Brain microvascular endothelial cell (primary cell): Measurements from ENCODE around the gene PADI1.

ENCODE experiments used
- DNase-seq: peaks from one replicate; pipeline ENCODE4 v3.0.0-alpha.2; 2020
- H3K27ac ChIP-seq: fragments of 250-450 bp; sonication (Bioruptor Pico); 2 replicates; pipeline ENCODE4 v1.5.1; 2020; ENCODE audit warnings: mild to moderate bottlenecking, moderate library complexity
- H3K27me3 ChIP-seq: fragments of 250-450 bp; sonication (Bioruptor Pico); replicated peaks from 2 replicates; pipeline ENCODE4 v1.5.1; 2020; ENCODE audit warnings: mild to moderate bottlenecking
- H3K36me3 ChIP-seq: fragments of 250-450 bp; sonication (Bioruptor Pico); replicated peaks from 2 replicates; pipeline ENCODE4 v1.5.1; 2020; ENCODE audit warnings: mild to moderate bottlenecking
- H3K4me3 ChIP-seq: 2 replicates; pipeline ENCODE4 v1.5.1; 2011; ENCODE audit warnings: low read depth, mild to moderate bottlenecking, control low read depth, low read length, moderate library complexity
- CTCF ChIP-seq: IDR thresholded peaks from 2 replicates; pipeline ENCODE4 v1.5.1; 2011; ENCODE audit warnings: low read depth, mild to moderate bottlenecking, moderate library complexity, low read length, control low read depth, inconsistent platforms; ENCODE audit errors: missing control alignments
- in situ Hi-C: cut with HindIII; loops from 2 replicates; pipeline ENCODE4 v1.10.0; 2017; ENCODE audit warnings: low sequenced_read_pairs, low pct_ligation_motif_present

Gene PADI1

GRCh38 chr1:17273096-17273495, 68.2 kb downstream of the PADI1 start:
- in situ Hi-C loops = no loop called here
- no peak overlapping the region for H3K4me3 ChIP-seq
- no peak for TF ChIP-seq CTCF
- no peak for DNase-seq
- H3K27me3 ChIP-seq = no peaks in the 10 kb centered on the region
- H3K27ac ChIP-seq = no peak overlapping the region
- no peaks in the 10 kb centered on the region for H3K36me3 ChIP-seq

GRCh38 chr1:17274186-17275170, 69.5 kb downstream of the PADI1 start:
- no peaks in the 10 kb centered on the region for H3K27me3 ChIP-seq
- no peak overlapping the region for H3K4me3 ChIP-seq
- DNase-seq = peak; percentile 34
- peak; percentile 92 for TF ChIP-seq CTCF
- no peaks in the 10 kb centered on the region for H3K36me3 ChIP-seq
- no peak overlapping the region for H3K27ac ChIP-seq
- in situ Hi-C loops = no loop called here

DNA sequence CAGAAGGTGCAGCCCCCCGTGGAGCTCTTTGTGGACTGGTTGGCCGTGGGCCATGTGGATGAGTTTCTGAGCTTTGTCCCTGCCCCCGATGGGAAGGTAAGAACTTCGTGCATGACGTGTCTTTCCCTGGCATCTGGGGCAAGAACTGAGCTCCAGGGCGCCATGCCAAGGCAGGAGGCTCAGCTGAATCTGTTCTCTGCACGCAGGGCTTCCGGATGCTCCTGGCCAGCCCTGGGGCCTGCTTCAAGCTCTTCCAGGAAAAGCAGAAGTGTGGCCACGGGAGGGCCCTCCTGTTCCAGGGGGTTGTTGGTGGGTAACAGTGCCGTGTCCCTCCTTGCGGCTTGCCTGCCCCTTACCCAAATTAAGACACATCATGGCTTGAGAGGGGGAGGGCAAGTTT, 71.6 kb downstream of the PADI1 start:
- DNase-seq = no peak
- H3K27ac ChIP-seq = no peak overlapping the region
- no peak for TF ChIP-seq CTCF
- no peaks in the 10 kb centered on the region for H3K27me3 ChIP-seq
- H3K36me3 ChIP-seq = no peaks in the 10 kb centered on the region
- in situ Hi-C loops = no loop called here
- H3K4me3 ChIP-seq = no peak overlapping the region

GRCh38 chr1:17277511-17278159, 72.7 kb downstream of the PADI1 start:
- Histone ChIP-seq H3K27me3 (no peaks in the 10 kb centered on the region), H3K36me3 (no peaks in the 10 kb centered on the region), H3K4me3 (no peak overlapping the region), H3K27ac (no peak overlapping the region)
- no peak for TF ChIP-seq CTCF
- DNase-seq = no peak
- in situ Hi-C loops = no loop called here

DNA sequence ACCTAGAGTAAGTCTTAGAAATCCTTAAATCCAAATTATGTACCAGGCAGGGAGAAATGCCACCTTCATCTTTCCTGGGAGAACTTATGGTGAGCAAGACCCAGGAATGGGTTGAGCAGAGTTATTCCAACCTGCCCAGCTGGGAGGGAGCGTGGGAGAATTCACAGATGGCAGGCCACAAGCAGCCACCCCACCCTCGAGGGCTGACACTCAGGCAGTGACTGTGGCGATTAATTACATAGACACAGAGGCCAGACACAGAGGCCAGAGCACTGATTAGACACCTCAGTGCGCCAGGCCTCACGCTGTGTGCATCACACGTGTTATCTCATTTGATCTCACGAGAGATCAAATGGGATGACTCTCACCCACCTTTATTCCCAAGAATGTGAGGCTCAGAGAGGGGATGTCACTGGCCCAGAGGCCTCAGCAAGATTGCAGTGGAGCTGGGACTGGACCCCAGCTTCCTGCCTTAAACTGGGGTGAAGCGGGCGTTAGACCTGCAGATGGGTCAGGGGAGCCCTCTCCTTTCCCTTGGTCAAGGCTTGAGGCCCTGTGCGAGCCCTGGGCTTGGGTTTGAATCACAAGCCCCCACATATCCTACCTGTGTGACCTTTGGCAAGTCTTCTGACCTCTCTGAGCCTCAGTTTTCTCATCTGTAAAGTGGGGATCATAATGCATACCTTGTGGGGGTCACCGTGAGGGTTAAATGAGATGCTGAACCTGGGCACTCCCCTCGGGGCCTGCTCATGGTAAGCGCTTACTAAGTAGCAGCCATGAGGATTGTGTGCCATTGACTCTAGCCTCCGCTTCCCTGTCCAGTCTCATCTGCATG, 74.3 kb downstream of the PADI1 start:
- no peak for TF ChIP-seq CTCF
- H3K36me3 ChIP-seq = no peaks in the 10 kb centered on the region
- no peak for DNase-seq
- no peak overlapping the region for H3K27ac ChIP-seq
- no peak overlapping the region for H3K4me3 ChIP-seq
- H3K27me3 ChIP-seq = peaks cover 8% of the 10 kb centered on the region
- in situ Hi-C loops = no loop called here
